HG03457 (cell line): ENCODE results near the gene MDC1.
A peak's percentile ranks its signal among the peaks of the same experiment; 100 is the strongest.
"Not testable (repeated sequence)": the region's sequence is repeated elsewhere in the genome, so short reads cannot be mapped to it uniquely, and the experiment has no call there.

Source experiments
- ATAC-seq: cut with Tn5 transposase; IDR thresholded peaks from one replicate; pipeline ENCODE4 v1.9.1; 2021; ENCODE audit warnings: moderate number of reproducible peaks; ENCODE audit not compliant: unreplicated experiment

MDC1 gene

GRCh38 chr6:30682143-30683117 is 34.7 kb downstream of the MDC1 start:
- ATAC-seq = peak; percentile 32

GRCh38 chr6:30681766-30682142 is 35.3 kb downstream of the MDC1 start:
- no peak for ATAC-seq

GRCh38 chr6:30679765-30680535 is 37.1 kb downstream of the MDC1 start:
- ATAC-seq = no peak

GRCh38 chr6:30678964-30679726 is 37.9 kb downstream of the MDC1 start:
- ATAC-seq = no peak

GRCh38 chr6:30676660-30677285 is 40.3 kb downstream of the MDC1 start:
- no peak for ATAC-seq

GRCh38 chr6:30672445-30673253 is 44.4 kb downstream of the MDC1 start, which contains the start of gene DHX16:
Gene DHX16 (minus strand): TSS chr6:30673006. CDS start chr6:30672841, 165 bp downstream.
- ATAC-seq = no peak

- ATAC-seq = no peak
These were observed 46.1 kb downstream of the MDC1 start for GRCh38 chr6:30670760-30671527.

- ATAC-seq = not testable (repeated sequence)
These were observed 50.8 kb downstream of the MDC1 start for GRCh38 chr6:30666300-30666699.

- ATAC-seq = no peak
These were observed 51.9 kb downstream of the MDC1 start for GRCh38 chr6:30664994-30665767.

- ATAC-seq = not testable (repeated sequence)
These were observed 59.2 kb downstream of the MDC1 start for GRCh38 chr6:30657922-30658321.

- ATAC-seq = no peak
These were observed 59.6 kb downstream of the MDC1 start for GRCh38 chr6:30657454-30657853.

GRCh38 chr6:30656513-30656912 is 60.6 kb downstream of the MDC1 start:
- ATAC-seq = no peak

GRCh38 chr6:30655743-30656094 is 61.4 kb downstream of the MDC1 start:
- ATAC-seq = no peak

- ATAC-seq = no peak
These were observed 62.0 kb downstream of the MDC1 start for GRCh38 chr6:30654798-30655742.

GRCh38 chr6:30651143-30651542 is 65.9 kb downstream of the MDC1 start:
- ATAC-seq = no peak
